Measurements from ENCODE around the gene SEMA4D.

Gene SEMA4D

DNA sequence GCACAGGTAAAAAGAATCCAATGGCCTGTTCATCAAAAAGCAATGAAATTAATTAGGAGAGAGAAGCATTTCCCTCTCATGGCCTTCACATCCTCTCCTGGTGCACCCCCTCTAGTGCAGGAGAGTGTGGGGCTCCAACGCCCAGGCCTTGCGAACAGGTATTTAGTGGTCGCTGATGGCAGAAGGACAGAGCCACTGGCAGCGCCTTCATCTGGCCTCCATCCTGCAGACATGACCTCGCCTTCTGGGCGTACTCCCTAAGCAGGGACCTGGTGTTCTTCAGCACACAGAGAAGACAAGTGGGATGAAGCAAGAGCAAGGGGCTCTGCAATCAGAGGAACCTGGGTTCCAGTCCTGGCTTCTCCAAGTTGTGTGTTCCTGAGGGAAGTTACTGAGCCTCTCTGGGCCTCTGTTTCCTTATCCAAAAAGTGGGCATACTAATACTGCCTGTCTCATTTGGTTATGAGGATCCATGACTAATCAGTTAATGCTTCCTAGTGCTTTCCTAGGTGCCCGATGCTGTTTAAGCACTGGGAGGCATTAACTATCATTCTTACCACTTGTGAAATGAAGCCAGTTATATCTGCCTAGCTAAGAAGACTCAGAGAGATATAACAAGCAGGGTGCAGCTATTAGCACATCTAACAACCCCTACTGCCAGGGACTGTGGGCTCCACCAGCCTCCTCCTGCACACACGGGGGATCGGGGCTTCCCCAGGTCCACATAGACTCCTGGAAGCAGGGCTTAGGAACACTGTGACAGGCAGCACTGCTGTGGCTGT lies 77.3 kb downstream of the SEMA4D start:
- TF ChIP-seq, protein P1, sequence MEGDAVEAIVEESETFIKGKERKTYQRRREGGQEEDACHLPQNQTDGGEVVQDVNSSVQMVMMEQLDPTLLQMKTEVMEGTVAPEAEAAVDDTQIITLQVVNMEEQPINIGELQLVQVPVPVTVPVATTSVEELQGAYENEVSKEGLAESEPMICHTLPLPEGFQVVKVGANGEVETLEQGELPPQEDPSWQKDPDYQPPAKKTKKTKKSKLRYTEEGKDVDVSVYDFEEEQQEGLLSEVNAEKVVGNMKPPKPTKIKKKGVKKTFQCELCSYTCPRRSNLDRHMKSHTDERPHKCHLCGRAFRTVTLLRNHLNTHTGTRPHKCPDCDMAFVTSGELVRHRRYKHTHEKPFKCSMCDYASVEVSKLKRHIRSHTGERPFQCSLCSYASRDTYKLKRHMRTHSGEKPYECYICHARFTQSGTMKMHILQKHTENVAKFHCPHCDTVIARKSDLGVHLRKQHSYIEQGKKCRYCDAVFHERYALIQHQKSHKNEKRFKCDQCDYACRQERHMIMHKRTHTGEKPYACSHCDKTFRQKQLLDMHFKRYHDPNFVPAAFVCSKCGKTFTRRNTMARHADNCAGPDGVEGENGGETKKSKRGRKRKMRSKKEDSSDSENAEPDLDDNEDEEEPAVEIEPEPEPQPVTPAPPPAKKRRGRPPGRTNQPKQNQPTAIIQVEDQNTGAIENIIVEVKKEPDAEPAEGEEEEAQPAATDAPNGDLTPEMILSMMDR (IDR thresholded peaks at IDR 0.05; ENCODE audit: low read depth, low read length, missing control alignments), result no peak
- Histone ChIP-seq H3K4me3 (ENCODE audit: low read depth, low read length) (no peak overlapping the region), H3K36me3 (replicated peaks) (no peaks in the 10 kb centered on the region), H3K27ac (no peak overlapping the region), H3K27me3 (replicated peaks) (no peaks in the 10 kb centered on the region)
- DNase-seq, result no peak
- in situ Hi-C loops (cut with HindIII; ENCODE audit: low pct_ligation_motif_present, low sequenced_read_pairs), result no loop called here

DNA sequence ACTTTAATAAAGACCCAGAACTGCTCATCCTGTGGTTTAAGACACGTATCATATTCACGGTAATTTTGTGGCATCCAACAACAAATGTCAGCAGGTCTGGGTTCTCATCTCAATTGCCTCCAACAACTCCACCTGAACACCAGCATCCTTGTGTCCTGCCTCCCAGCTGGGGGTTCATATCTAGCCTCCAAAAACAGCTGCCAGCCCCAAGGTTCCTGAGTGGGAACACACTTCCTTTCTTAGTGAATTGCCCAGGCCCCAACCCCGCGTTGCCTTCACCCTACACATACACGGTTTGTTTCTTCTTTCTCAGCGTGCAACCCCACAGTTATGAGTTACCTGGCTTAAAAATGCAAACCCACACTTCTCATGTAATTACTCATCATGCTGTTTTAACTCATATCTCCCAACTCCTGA lies 77.9 kb downstream of the SEMA4D start:
- TF ChIP-seq, protein P1 (IDR thresholded peaks at IDR 0.05; ENCODE audit: low read depth, low read length, missing control alignments), result no peak
- H3K4me3 ChIP-seq (ENCODE audit: low read depth, low read length), result no peak overlapping the region
- no peak for DNase-seq
- H3K27me3 ChIP-seq (replicated peaks), result no peaks in the 10 kb centered on the region
- in situ Hi-C loops (cut with HindIII; ENCODE audit: low pct_ligation_motif_present, low sequenced_read_pairs), result no loop called here
- H3K27ac ChIP-seq, result no peak overlapping the region
- no peaks in the 10 kb centered on the region for H3K36me3 ChIP-seq (replicated peaks)

GRCh38 chr9:89418882-89419640 lies 78.9 kb downstream of the SEMA4D start:
- no peak overlapping the region for H3K27ac ChIP-seq
- DNase-seq, result no peak
- TF ChIP-seq, protein P1 (IDR thresholded peaks at IDR 0.05; ENCODE audit: low read depth, low read length, missing control alignments), result no peak
- no peaks in the 10 kb centered on the region for H3K27me3 ChIP-seq (replicated peaks)
- no peak overlapping the region for H3K4me3 ChIP-seq (ENCODE audit: low read depth, low read length)
- in situ Hi-C loops (cut with HindIII; ENCODE audit: low pct_ligation_motif_present, low sequenced_read_pairs), result no loop called here
- H3K36me3 ChIP-seq (replicated peaks), result no peaks in the 10 kb centered on the region

DNA sequence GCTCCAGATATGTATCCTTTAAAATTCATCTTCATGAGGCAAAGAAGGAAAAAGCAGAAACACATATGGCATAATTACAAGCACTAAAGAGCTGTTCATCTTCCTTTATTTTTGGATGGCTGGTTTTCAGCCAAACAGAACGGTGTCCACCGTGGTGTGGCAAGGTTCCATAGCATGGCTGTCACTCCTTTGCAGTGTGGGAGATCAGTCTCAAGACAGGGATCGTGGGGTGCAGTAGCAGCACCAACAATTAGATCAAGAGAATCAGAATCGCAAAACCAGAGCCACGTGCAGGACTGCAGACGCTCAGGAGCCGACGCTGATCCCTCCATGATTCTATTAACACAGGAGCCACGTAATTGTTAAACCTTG lies 79.5 kb downstream of the SEMA4D start:
- Histone ChIP-seq H3K27ac (no peak overlapping the region), H3K36me3 (replicated peaks) (no peaks in the 10 kb centered on the region)

DNA sequence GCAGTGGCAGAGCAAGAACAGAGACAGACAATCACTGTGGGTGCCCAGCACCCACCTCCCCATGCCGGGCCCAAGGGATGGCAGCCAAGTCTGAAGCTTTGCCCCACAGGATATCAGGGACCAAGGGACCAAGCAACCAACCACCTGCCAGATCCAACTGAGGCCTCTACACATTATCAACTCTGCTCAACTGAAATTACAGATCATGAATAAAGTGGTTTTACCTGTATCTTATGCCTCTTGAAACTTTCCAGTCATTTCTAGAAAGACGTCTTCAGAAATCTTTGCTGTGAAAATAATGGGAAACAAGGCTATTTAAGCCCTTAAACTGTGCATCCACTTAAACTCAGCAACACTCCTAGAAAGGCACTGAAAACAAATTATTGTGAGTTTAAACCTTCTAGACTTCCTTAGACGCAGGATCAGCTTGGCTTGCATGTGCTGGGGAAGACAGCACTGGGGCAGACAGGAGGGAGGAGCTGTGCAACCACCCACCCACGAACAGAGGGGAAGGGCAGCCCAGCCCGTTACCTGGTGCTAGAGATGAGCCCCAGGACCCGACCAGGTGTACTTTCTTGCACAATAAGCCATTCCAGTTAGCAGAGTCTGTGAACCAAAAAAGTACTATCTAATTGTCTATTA lies 80.0 kb downstream of the SEMA4D start:
- Histone ChIP-seq H3K27ac (no peak overlapping the region), H3K36me3 (replicated peaks) (no peaks in the 10 kb centered on the region), H3K27me3 (replicated peaks) (no peaks in the 10 kb centered on the region), H3K4me3 (ENCODE audit: low read depth, low read length) (no peak overlapping the region)
- TF ChIP-seq, protein P1 (IDR thresholded peaks at IDR 0.05; ENCODE audit: low read depth, low read length, missing control alignments), result no peak
- DNase-seq, result no peak
- in situ Hi-C loops (cut with HindIII; ENCODE audit: low pct_ligation_motif_present, low sequenced_read_pairs), result no loop called here

More for the DNA sequence above, 79.5 kb downstream of the SEMA4D start:
- TF ChIP-seq, protein P1 (IDR thresholded peaks at IDR 0.05; ENCODE audit: low read depth, low read length, missing control alignments), result no peak
- in situ Hi-C loops (cut with HindIII; ENCODE audit: low pct_ligation_motif_present, low sequenced_read_pairs), result no loop called here
- no peak for DNase-seq
- no peaks in the 10 kb centered on the region for H3K27me3 ChIP-seq (replicated peaks)
- H3K4me3 ChIP-seq (ENCODE audit: low read depth, low read length), result no peak overlapping the region

Data from brain microvascular endothelial cell (primary cell).